Heart left ventricle (tissue), 13 donors: Measurements from ENCODE around the gene PLA2R1.

Experiments used
- CTCF ChIP-seq, 12 donors: fragments of 200-600 bp; sonication (generic) in 4 of 12; IDR thresholded peaks; one replicate each; pipeline versions ENCODE4 v1.5.0 to v1.8.0; 2018 to 2022; ENCODE audit warnings: antibody characterized with exemption in 12 of 12, mild to moderate bottlenecking in 5 of 12
- POLR2A ChIP-seq, 2 donors: fragments of 450-650 bp; IDR thresholded peaks; one replicate each; pipeline ENCODE4 v1.6.1; 2017; ENCODE audit warnings: antibody characterized with exemption in 2 of 2, mild to moderate bottlenecking in 2 of 2, moderate library complexity in 2 of 2
- donor health status: ischemic (EF 13 %, LVEDD 7.1; RV severe dilation, severe dysfunction).
- donor health status: DM: no; HTN: yes; CAD: no.
- donor health status: DM: no; HTN: no; CAD: no.
- donor health status: ischemic (EF 25% LVEDD 6.9; RV normal size, moderate dysfunction).
- donor health status: ischemic (EF 25% LVEDD 5.7; RV mildly dilated, moderate dysfunction).
- donor health status: ischemic (EF 35%, LVEDD 5.7; RV mildly dilated, moderate dysfunction).
- donor health status: nonischemic (EF 11% LVEDD 7.7; RV severe dilation, severe dysfunction).
- donor health status: DM: yes; HTN: yes; CAD: no.
- donor health status: PGD.
- donor health status: ischemic (EF 29% LVEDD 5.4; RV normal size, mild dysfunction).
- donor health status: nonischemic (EF 23%, LVEDD 6.1; RV moderate dilation, normal function).

DNA sequence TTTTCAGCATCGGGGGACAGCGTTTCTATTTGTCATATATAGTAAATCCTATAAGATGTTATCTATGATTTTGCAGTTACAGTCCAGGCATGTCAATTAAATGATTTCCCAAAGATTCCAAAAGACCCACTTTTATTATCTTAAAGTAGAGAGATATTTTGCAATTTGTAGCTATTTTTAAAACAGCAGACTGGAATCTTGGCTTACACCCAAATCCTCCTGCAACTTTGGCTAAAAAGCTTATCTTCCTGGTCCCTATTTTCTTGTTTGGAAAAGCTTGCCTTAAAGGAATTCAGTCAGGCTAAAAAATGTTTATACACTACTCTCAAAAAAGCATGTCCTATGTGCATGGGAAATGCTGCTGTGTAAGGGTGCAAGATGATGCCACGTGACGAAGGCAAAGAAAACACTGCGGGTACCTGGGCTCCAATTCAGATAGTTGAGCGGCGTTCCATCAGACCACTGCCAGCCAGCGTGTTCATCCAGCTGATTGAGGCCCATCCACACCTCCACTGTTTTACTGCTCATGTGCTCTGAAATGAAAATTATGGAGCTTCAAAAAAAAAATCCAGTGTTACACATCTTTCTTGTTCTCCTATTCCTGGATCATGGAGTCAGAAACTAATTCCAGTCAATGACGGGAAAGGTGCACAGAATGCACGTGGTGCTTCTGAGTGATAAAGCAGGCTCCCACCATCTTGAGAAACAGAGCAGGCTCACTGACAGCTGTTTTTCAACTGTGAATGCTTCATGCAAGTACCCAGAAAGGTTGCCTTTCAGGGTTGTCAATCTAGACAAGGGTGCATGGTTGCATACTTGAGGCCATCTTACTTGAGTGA is 33.8 kb downstream of the PLA2R1 start:
- TF ChIP-seq POLR2A (IDR thresholded peaks at IDR 0.05) (no peak), CTCF (IDR thresholded peaks at IDR 0.05) (no peak)
